K562 (cell line): ENCODE results near the gene NF2. TPM values are rescaled to one million over a fixed set of nuclear protein-coding genes. Genes with fewer than 3 reads are reported as not detected.

Experiments used
- ATAC-seq: fragments of 200-7000 bp; cut with Tn5 transposase; 3 replicates; pipeline ENCODE4 v1.9.1; 2020; ENCODE audit warnings: moderate library complexity
- BruUV-seq: library from RNA; stranded (reverse); fragments of 400-500 nt; replicated peaks from 2 replicates; lab custom pipeline; 2021; lab: Mats Ljungman, UMichigan
- CTCF ChIA-PET: fragments of 300-600 bp; formaldehyde crosslinking; extraction: SDS; loops from one replicate; lab custom pipeline; 2021; ENCODE audit warnings: low intra/inter-chr PET ratio; lab: Yijun Ruan, JAX
- POLR2A ChIA-PET: fragments of 300-600, 350-650 bp; sonication (Branson Sonifier 250); formaldehyde crosslinking; extraction: SDS; loops from one replicate; lab custom pipeline; 2021; ENCODE audit warnings: antibody characterized with exemption, inconsistent platforms; lab: Yijun Ruan, JAX
- DNase-seq, 4 experiments: peaks; one replicate each; pipeline versions ENCODE4 v3.0.0 to v3.0.0-alpha.2; 2011 to 2018; ENCODE audit warnings: low spot score in 3 of 4, mixed read lengths in 3 of 4; ENCODE audit errors: extremely low read depth in 1 of 4
- FAIRE-seq: peaks from 2 replicates; lab custom pipeline; 2011; peaks lifted over from hg19 to GRCh38; lab: Jason Lieb, UNC
- H2AFZ ChIP-seq: 2 replicates; pipeline ENCODE4 v1.6.0; 2011; ENCODE audit warnings: low read depth, low read length, control low read depth, inconsistent platforms
- H3K27ac ChIP-seq: fragments of 200-600 bp; 3 replicates; pipeline ENCODE4 v1.8.0; 2011; ENCODE audit warnings: low read depth, mild to moderate bottlenecking, control low read depth, inconsistent platforms, low read length, moderate library complexity, mixed read lengths; ENCODE audit errors: extremely low read depth
- H3K27me3 ChIP-seq, 2 experiments: fragments of 300-600 bp in 1 of 2; 2 replicates in 1 of 2; 3 replicates in 1 of 2; pipeline versions ENCODE4 v1.6.0 to v1.8.0; 2011; ENCODE audit warnings: inconsistent platforms in 2 of 2, low read length in 2 of 2, mild to moderate bottlenecking in 1 of 2, mixed read lengths in 1 of 2, moderate library complexity in 1 of 2; ENCODE audit not compliant: control insufficient read depth in 2 of 2, insufficient read depth in 2 of 2
- H3K36me3 ChIP-seq: fragments of 300-600 bp; 3 replicates; pipeline ENCODE4 v1.8.0; 2011; ENCODE audit warnings: mild to moderate bottlenecking, low read length, inconsistent platforms; ENCODE audit not compliant: control insufficient read depth, insufficient read depth
- H3K4me1 ChIP-seq, 2 experiments: fragments of 200-600 bp in 1 of 2; replicated peaks in 1 of 2; 2 replicates in 1 of 2; 3 replicates in 1 of 2; pipeline versions ENCODE4 v1.5.1 to v1.8.0; 2011; ENCODE audit warnings: inconsistent platforms in 2 of 2, low read length in 2 of 2, mild to moderate bottlenecking in 1 of 2, mixed read lengths in 1 of 2, moderate library complexity in 1 of 2; ENCODE audit not compliant: control insufficient read depth in 2 of 2, insufficient read depth in 2 of 2
- H3K4me2 ChIP-seq: 2 replicates; pipeline ENCODE4 v1.6.1; 2011; ENCODE audit warnings: low read length, control low read depth, inconsistent platforms, mixed read lengths; ENCODE audit not compliant: insufficient read depth
- H3K4me3 ChIP-seq: fragments of 200-600 bp; sonication (generic), shearing (Covaris generic); 2 replicates; pipeline ENCODE4 v1.5.1; 2016; ENCODE audit warnings: control low read depth, inconsistent platforms
- H3K79me2 ChIP-seq: fragments of 200-600 bp; 3 replicates; pipeline ENCODE4 v1.8.0; 2011; ENCODE audit warnings: low read length, inconsistent platforms; ENCODE audit not compliant: control insufficient read depth, insufficient read depth
- H3K9ac ChIP-seq, 2 experiments: 2 replicates each; pipeline versions ENCODE4 v1.6.0 to v1.6.1; 2011; ENCODE audit warnings: low read depth in 2 of 2, low read length in 2 of 2, control low read depth in 1 of 2, inconsistent platforms in 1 of 2, mild to moderate bottlenecking in 1 of 2, mixed read lengths in 1 of 2; ENCODE audit not compliant: insufficient read depth in 1 of 2
- H3K9me1 ChIP-seq: one replicate; pipeline ENCODE4 v1.6.0; 2011; ENCODE audit warnings: inconsistent platforms, mild to moderate bottlenecking, low read length, moderate library complexity; ENCODE audit not compliant: control insufficient read depth, insufficient read depth
- H3K9me3 ChIP-seq: replicated peaks from 2 replicates; pipeline ENCODE4 v1.5.1; 2011; ENCODE audit warnings: low read depth, low read length, inconsistent platforms; ENCODE audit not compliant: control insufficient read depth, insufficient read depth
- H4K20me1 ChIP-seq: replicated peaks from 2 replicates; pipeline ENCODE4 v1.6.1; 2011; ENCODE audit warnings: low read length, inconsistent platforms, mixed read lengths; ENCODE audit not compliant: control insufficient read depth, insufficient read depth
- GTF2E2 ChIP-seq: fragments of 200-800 bp; sonication (Bioruptor generic); IDR thresholded peaks from 2 replicates; pipeline ENCODE4 v1.6.1; 2016; ENCODE audit warnings: missing genetic modification characterization, missing compliant biosample characterization
- HEY1 ChIP-seq: fragments of 250-450 bp; sonication (Bioruptor Pico); IDR thresholded peaks from 2 replicates; pipeline ENCODE4 v1.5.0; 2020; ENCODE audit warnings: mild to moderate bottlenecking, moderate library complexity, borderline replicate concordance
- XRCC5 ChIP-seq: fragments of 200-400 bp; formaldehyde crosslinking; IDR thresholded peaks from 2 replicates; pipeline ENCODE4 v1.6.1; 2017; ENCODE audit warnings: low read depth, mild to moderate bottlenecking, low read length
- ZBED1 ChIP-seq: IDR thresholded peaks from 2 replicates; pipeline ENCODE4 v1.6.1; 2014
- ZKSCAN1 ChIP-seq: fragments of 150-350 bp; IDR thresholded peaks from 2 replicates; pipeline ENCODE4 v1.6.1; 2016; ENCODE audit warnings: low read depth, low read length
- ZNF121 ChIP-seq: sonication (generic); formaldehyde crosslinking; conservative IDR thresholded peaks from 2 replicates; pipeline ENCODE4 v1.8.0; 2022; ENCODE audit warnings: missing genetic modification reagents
- ZNF224 ChIP-seq: sonication (generic); formaldehyde crosslinking; IDR thresholded peaks from 2 replicates; pipeline ENCODE4 v1.8.0; 2022; ENCODE audit warnings: mild to moderate bottlenecking, missing genetic modification reagents
- ZNF282 ChIP-seq: sonication (generic); formaldehyde crosslinking; IDR thresholded peaks from 2 replicates; pipeline ENCODE4 v1.8.1; 2023; ENCODE audit warnings: missing genetic modification reagents
- WGBS: fragments of 100-300 bp; shearing (Covaris generic); methylation state at CpG from one replicate; pipeline ENCODE4 v1.1.6; 2016; ENCODE audit warnings: low coverage, mixed read lengths; ENCODE audit not compliant: insufficient coverage; ENCODE audit errors: missing lambda C conversion rate; 5-methylcytosine and 5-hydroxymethylcytosine counted together
- in situ Hi-C: fragments of 300-500 bp; cut with MboI; formaldehyde crosslinking; loops from 4 replicates; pipeline ENCODE4 v1.15.0; 2018; ENCODE audit warnings: inconsistent platforms, mixed read lengths
- intact Hi-C: fragments of 100-400 bp; cut with micrococcal nuclease; formaldehyde crosslinking; loops from 2 replicates; pipeline ENCODE4 v1.14.2; 2022
- polyA plus RNA-seq, 8 experiments: library from polyadenylated mRNA; depleted of rRNA in 4 of 8; stranded (reverse) in 5 of 8; unstranded in 3 of 8; fragments of >200 nt; fragmentation: Nextera tagmentation in 2 of 8; fragmentation: Illumina TruSeq in 1 of 8; extraction: Ambion mirVana in 2 of 8; extraction: Trizol in 1 of 8; gene quantifications; 2 replicates each; pipeline versions ENCODE4 v1.2.1 to v1.2.3, GENCODE V29; 2011 to 2014; ENCODE audit warnings: inconsistent platforms in 1 of 8, missing spikeins in 1 of 8
- total RNA-seq, 7 experiments: library from RNA; depleted of rRNA in 6 of 7; stranded (reverse); fragments of >200 nt in 6 of 7; fragmentation: Illumina TruSeq in 2 of 7; extraction: Trizol in 2 of 7; gene quantifications; 2 replicates each; pipeline versions ENCODE4 v1.2.1 to v1.2.3, GENCODE V29; 2011 to 2021; ENCODE audit warnings: low replicate concordance in 1 of 7

The NF2 gene
- total and polyA plus RNA-seq, 9 of the 15 experiments (the other 6 are each of a cell fraction or from before 2014, with no cell fraction given) = 2.2 to 32.5 (median 15.2) TPM

GRCh38 chr22:29720811-29721323, 117.4 kb downstream of the NF2 start:
- Histone ChIP-seq H3K4me3 (no peak overlapping the region), H3K79me2 (no peaks in the 10 kb centered on the region), H3K9me3 (no peaks in the 10 kb centered on the region), H3K36me3 (no peaks in the 10 kb centered on the region), H3K4me1 (peaks cover 3 to 41% of the 10 kb centered on the region in 2 experiments; a peak in 4 of 5 replicates), H3K9me1 (peaks cover 5% of the 10 kb centered on the region), H2AFZ (no peak overlapping the region), H3K27ac (no peak overlapping the region), H3K4me2 (no peak overlapping the region), H3K27me3 (peaks cover 0 to 28% of the 10 kb centered on the region in 2 experiments; a peak in 2 of 5 replicates), H3K9ac (no peak overlapping the region), H4K20me1 (peaks cover 16% of the 10 kb centered on the region; the same call in 1 of the 2 replicates)
- no peak for TF ChIP-seq ZKSCAN1
- no peak for TF ChIP-seq HEY1 (CRISPR knock-in tag)
- no peak for TF ChIP-seq ZNF282 (CRISPR knock-in tag)
- TF ChIP-seq XRCC5 = no peak
- peak; percentile 52; the same call in 1 of the 2 replicates for TF ChIP-seq ZBED1
- no peak for TF ChIP-seq GTF2E2 (tag)
- DNase-seq = no peak
- no TSS peak for BruUV-seq
- ATAC-seq = no peak
- WGBS = 9% methylated on average over 6 of the region's 53 CpGs
- FAIRE-seq = no peak
- ChIA-PET CTCF (interaction anchor here (0.5 kb wide), 1 partner anchor 210 kb away, joined by 8 read pairs; no protein-coding TSS in a partner anchor), POLR2A (no interaction called here)
- intact Hi-C loops = no loop called here
- in situ Hi-C loops = no loop called here

DNA sequence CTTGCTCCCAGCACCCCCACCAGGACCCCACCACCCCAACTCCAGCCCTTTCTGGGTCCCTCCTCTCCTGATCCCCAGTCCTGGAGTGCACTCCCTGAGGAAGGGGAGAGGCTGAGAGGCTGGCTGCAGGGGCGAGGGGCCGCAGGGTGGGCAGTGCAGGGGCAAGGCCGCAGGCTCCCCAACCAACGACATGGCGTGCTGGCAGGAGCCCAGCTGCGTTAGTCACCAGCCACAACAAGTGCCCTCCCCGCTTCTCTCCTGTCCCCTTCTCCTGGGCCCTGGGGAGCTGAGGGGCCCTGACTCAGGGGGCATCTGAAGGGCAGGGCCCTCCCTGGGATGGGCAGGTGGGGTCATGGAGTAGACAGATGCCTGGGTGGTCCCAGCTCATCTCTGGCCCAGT, 118.7 kb downstream of the NF2 start:
- WGBS = no CpG with 5 or more reads among the region's 7 CpGs
- H3K79me2 ChIP-seq = no peaks in the 10 kb centered on the region
- DNase-seq (no peak), ATAC-seq (no peak), FAIRE-seq (no peak)
- H3K36me3 ChIP-seq = no peaks in the 10 kb centered on the region
- ChIA-PET CTCF (no interaction called here), POLR2A (no interaction called here)
- H2AFZ ChIP-seq = no peak overlapping the region
- H3K9me3 ChIP-seq = no peaks in the 10 kb centered on the region
- no TSS peak for BruUV-seq
- no peak for TF ChIP-seq ZNF121 (CRISPR knock-in tag)
- TF ChIP-seq ZNF224 (CRISPR knock-in tag) = no peak
- intact Hi-C loops = no loop called here
- H3K27me3 ChIP-seq = peaks cover 0 to 23% of the 10 kb centered on the region in 2 experiments; a peak in 2 of 5 replicates
- peaks cover 4% of the 10 kb centered on the region for H3K9me1 ChIP-seq
- in situ Hi-C loops = no loop called here
- no peak overlapping the region for H3K4me3 ChIP-seq
- H3K4me2 ChIP-seq = no peak overlapping the region
- no peak overlapping the region for H3K9ac ChIP-seq
- no peak overlapping the region for H3K27ac ChIP-seq
- 0 out of 2 replicates have a peak, but pooled peaks cover 11% of the 10 kb centered on the region for H4K20me1 ChIP-seq
- H3K4me1 ChIP-seq = peaks cover 14 to 54% of the 10 kb centered on the region in 2 experiments; a peak in 4 of 5 replicates
